NCI-H524 treated with DMSO at 0.1 percent for 48 hours (cell line): ENCODE results near the gene CCDC198.

Experiments
- DNase-seq: peaks from one replicate; lab custom pipeline; 2025; lab: John Stamatoyannopoulos, UW

The CCDC198 gene

DNA sequence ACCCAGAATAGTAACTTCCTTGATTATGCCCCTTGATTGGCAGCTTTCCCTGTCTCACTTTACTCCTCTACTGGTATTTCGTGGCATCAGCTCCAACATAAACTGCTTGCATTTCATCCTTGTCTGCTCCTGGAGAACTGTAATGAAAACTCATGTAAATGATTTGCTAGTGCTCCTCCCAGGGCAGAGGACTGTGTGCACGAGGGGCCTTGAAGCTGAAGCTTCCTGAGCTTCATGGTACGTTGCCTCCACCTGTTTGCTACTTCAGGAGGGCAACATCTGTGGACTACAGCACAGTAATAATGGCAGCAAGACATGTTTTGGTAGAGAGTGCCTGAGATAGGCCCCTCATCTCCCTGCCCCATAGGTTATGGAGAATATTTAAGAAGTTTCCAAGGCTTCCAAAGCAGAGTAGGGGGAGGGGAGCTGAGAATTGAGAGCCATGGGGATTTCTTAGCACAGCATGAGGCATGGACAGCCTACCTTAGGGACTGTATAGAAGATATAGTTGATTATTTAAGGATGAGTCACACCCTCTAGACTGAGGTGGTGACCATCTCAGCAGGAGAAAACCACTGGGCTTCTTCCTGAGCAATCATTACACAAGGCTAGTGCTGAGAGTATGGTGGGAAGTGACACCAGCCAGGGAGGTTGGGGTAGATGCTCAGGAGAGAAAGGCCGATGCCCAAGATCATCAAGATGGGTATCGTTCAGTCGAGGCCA, 29.5 kb downstream of the CCDC198 start:
- DNase-seq = no peak

DNA sequence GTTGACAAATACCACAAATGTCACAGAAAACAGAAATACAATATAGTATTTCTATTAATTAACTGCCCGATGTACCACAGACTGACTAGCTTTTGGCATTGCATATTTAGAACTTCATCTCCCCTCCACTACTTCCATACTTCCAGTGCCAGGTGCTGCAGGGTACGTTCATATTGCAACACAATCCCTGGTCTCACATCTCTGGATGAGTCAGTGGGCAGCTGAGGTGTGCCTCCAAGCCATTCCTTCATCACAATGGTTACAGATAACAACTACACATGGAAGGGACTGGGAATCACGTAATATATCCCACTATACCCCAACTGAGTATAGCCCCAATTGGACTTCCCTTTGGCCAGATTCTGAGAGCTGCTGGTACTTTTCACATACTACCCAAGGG, 31.1 kb downstream of the CCDC198 start:
- DNase-seq = no peak

DNA sequence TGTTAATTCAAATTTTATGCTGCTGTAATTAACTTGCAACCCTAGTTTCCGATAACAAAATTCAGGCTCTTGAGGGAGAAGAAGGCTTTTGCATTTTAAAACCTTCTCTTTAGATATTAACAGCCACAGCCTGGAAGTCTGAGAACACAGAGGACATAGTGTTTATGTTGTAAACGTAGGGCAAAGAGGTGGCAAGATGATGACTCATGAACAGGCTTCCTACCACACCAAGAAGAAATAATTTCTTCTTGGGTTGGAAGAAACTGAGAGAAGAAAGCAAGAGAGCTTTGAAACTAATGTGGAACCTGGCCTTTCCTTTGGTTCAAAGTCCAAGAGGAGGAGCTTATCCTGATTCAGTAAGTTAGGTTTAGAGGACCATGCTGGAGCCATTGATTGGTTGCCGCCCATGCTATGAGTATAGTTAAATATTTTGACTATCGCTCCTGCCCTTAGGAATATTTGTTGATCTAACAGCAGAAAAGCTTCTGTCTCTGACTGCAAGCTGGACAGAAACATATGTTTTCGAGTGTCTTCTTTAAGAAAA, 31.8 kb downstream of the CCDC198 start:
- no peak for DNase-seq

DNA sequence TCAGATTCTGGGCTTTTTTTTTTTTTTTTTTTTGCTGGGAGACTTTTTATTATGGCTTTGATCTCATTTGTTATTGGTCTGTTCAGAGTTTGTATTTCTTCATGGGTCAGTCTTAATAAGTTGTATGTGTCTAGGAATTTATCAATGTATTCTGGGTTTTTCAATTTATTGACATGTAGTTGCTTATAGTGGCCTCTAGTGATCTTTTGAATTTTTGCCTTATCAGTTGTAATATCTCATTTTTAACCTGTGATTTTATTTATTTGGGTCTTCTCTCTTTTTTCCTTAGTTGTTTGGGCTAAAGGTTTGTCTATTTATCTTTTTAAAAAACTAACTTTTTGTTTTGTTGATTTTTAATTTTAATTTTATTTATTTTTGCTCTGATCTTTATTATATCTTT, 57.7 kb downstream of the CCDC198 start:
- DNase-seq = no peak

DNA sequence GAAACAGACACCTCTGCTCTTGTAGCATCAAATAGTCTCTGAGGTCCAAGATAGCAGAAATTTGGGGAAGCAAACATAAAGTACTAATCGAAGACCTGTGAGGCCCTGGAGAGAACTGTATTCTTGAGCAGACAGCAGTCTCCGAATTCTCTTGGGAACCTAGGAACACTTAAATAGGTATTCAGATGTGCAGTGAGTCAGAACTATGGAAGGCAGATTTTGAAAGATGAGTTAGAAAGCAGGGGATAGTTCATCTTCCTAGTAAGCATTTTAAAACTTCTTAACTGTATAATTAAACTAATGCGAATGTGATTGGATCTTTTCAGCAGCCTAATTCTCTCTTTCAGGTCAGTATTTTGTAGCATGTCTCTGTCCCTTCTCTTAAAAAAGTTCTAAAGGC, 72.7 kb downstream of the CCDC198 start:
- no peak for DNase-seq

DNA sequence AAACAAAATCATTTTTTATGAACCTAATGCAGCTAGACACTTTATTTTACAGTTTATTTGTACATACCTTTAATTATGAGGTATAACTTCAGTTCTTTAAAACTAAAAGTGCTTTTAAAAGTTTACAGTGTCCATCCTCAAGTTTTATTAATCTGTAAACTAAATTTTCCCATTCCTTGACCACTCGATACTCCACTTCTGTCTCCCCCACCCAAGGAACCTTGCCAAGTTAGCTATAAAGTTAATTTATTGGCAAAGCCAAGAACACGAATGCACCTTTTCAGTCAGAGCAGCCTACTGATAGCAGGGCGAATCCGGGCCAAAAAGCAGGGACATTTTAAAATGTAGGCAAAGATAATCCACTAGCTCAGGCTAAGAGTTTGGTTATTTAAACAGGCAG, 73.6 kb downstream of the CCDC198 start:
- no peak for DNase-seq
